Activated CD8-positive, alpha-beta T cell treated with anti-CD3 and anti-CD28 coated beads for 36 hours (primary cell): ENCODE measurements around the gene CDC5L. TPM values are rescaled to one million over a fixed set of nuclear protein-coding genes. Genes with fewer than 3 reads are reported as not detected.

ENCODE experiments used
- ATAC-seq: fragments of 200-7000 bp; cut with Tn5 transposase; one replicate; pipeline ENCODE4 v1.10.0; 2021; ENCODE audit warnings: mild to moderate bottlenecking, moderate library complexity
- CTCF ChIA-PET: fragments of 350-600 bp; sonication (Branson Sonifier 250); formaldehyde crosslinking; loops from one replicate; lab custom pipeline; 2021; ENCODE audit warnings: antibody characterized with exemption; lab: Charles Lee
- POLR2A ChIA-PET: fragments of 350-600 bp; sonication (Branson Sonifier 250); formaldehyde crosslinking; loops from one replicate; lab custom pipeline; 2021; ENCODE audit warnings: antibody characterized with exemption; lab: Charles Lee
- DNase-seq: peaks from one replicate; pipeline ENCODE4 v3.0.0-alpha.2; 2020
- H3K27ac Mint-ChIP-seq: one replicate; pipeline ENCODE4 v1.8.0; 2021; ENCODE audit warnings: mild to moderate bottlenecking, mixed read lengths
- H3K27me3 Mint-ChIP-seq: one replicate; pipeline ENCODE4 v1.8.0; 2021; ENCODE audit warnings: mixed read lengths
- H3K36me3 Mint-ChIP-seq: one replicate; pipeline ENCODE4 v1.8.0; 2021; ENCODE audit warnings: low read depth, mixed read lengths
- H3K4me1 Mint-ChIP-seq: one replicate; pipeline ENCODE4 v1.8.0; 2021; ENCODE audit warnings: low read depth, mixed read lengths
- H3K4me3 Mint-ChIP-seq: one replicate; pipeline ENCODE4 v1.8.0; 2021; ENCODE audit warnings: mild to moderate bottlenecking, moderate library complexity, mixed read lengths
- H3K9me3 Mint-ChIP-seq: one replicate; pipeline ENCODE4 v1.8.0; 2021; ENCODE audit warnings: mixed read lengths
- CTCF ChIP-seq: fragments of 200-600 bp; IDR thresholded peaks from one replicate; pipeline ENCODE4 v1.8.0; 2022; ENCODE audit warnings: antibody characterized with exemption, mild to moderate bottlenecking
- intact Hi-C: fragments of 100-400 bp; cut with micrococcal nuclease; formaldehyde crosslinking; loops from one replicate; pipeline ENCODE4 v1.10.0; 2022
- total RNA-seq, 2 experiments: library from RNA; stranded (reverse); gene quantifications; one replicate each; pipeline ENCODE4 v1.2.3, GENCODE V29; 2021

CDC5L gene
- total RNA-seq, 2 experiments from 2014 or later = 20.4 to 21.4 TPM

GRCh38 chr6:44481760-44482159 is 94.3 kb downstream of the CDC5L start:
- ChIA-PET POLR2A (no interaction called here), CTCF (interaction anchor here (1.0 kb wide), 1 partner anchor 12 kb away, joined by 6 read pairs; no protein-coding TSS in a partner anchor)
- Mint-ChIP-seq H3K4me3 (no peak overlapping the region), H3K9me3 (no peaks in the 10 kb centered on the region), H3K27me3 (peaks cover 1% of the 10 kb centered on the region), H3K4me1 (no peaks in the 10 kb centered on the region), H3K36me3 (no peaks in the 10 kb centered on the region), H3K27ac (no peak overlapping the region)
- DNase-seq (no peak), ATAC-seq (no peak)
- intact Hi-C loops = no loop called here
- no peak for TF ChIP-seq CTCF

GRCh38 chr6:44485601-44486401 is 98.3 kb downstream of the CDC5L start:
- intact Hi-C loops = no loop called here
- no peak for TF ChIP-seq CTCF

GRCh38 chr6:44487002-44487401 is 99.5 kb downstream of the CDC5L start:
- Mint-ChIP-seq H3K4me1 (no peaks in the 10 kb centered on the region), H3K27ac (no peak overlapping the region), H3K27me3 (peaks cover 1% of the 10 kb centered on the region), H3K4me3 (no peak overlapping the region), H3K9me3 (no peaks in the 10 kb centered on the region), H3K36me3 (no peaks in the 10 kb centered on the region)
- DNase-seq (no peak), ATAC-seq (no peak)
- intact Hi-C loops = no loop called here
- ChIA-PET POLR2A (no interaction called here), CTCF (interaction anchor here (1.6 to 3.7 kb wide), 2 partner anchors 11 to 17 kb away, joined by 5 to 24 read pairs; no protein-coding TSS in a partner anchor)
- TF ChIP-seq CTCF = no peak

More at GRCh38 chr6:44485601-44486401, 98.3 kb downstream of the CDC5L start:
- Mint-ChIP-seq H3K4me1 (no peaks in the 10 kb centered on the region), H3K36me3 (no peaks in the 10 kb centered on the region), H3K4me3 (no peak overlapping the region), H3K27ac (no peak overlapping the region), H3K9me3 (no peaks in the 10 kb centered on the region), H3K27me3 (peaks cover 1% of the 10 kb centered on the region)
- ChIA-PET POLR2A (interaction anchor here (1.2 kb wide), 1 partner anchor 10 kb away, joined by 3 read pairs; no protein-coding TSS in a partner anchor), CTCF (interaction anchor here (1.0 to 3.7 kb wide), 2 partner anchors 10 to 16 kb away, joined by 5 to 24 read pairs; no protein-coding TSS in a partner anchor)
- ATAC-seq (no peak), DNase-seq (no peak)

- H3K4me3 Mint-ChIP-seq = no peak overlapping the region
- intact Hi-C loops = no loop called here
- no peaks in the 10 kb centered on the region for H3K9me3 Mint-ChIP-seq
- no peak overlapping the region for H3K27ac Mint-ChIP-seq
- DNase-seq = no peak
- ChIA-PET CTCF (interaction anchor here (1.6 to 3.7 kb wide), 2 partner anchors 12 to 18 kb away, joined by 5 to 24 read pairs; no protein-coding TSS in a partner anchor), POLR2A (no interaction called here)
- no peak for TF ChIP-seq CTCF
- ATAC-seq = no peak
- no peaks in the 10 kb centered on the region for H3K4me1 Mint-ChIP-seq
- H3K36me3 Mint-ChIP-seq = no peaks in the 10 kb centered on the region
- peaks cover 1% of the 10 kb centered on the region for H3K27me3 Mint-ChIP-seq
Observed at GRCh38 chr6:44487586-44487985, 100.1 kb downstream of the CDC5L start.
